Activated B cell treated with CpG ODN at 0.5 μM for 24 hours (primary cell): ENCODE data around the gene GHR. TPM values are rescaled to one million over a fixed set of nuclear protein-coding genes. Genes with fewer than 3 reads are reported as not detected.

ENCODE experiments used
- ATAC-seq: fragments of 200-7000 bp; cut with Tn5 transposase; one replicate; pipeline ENCODE4 v1.10.0; 2021; ENCODE audit warnings: low read depth, mild to moderate bottlenecking, moderate library complexity
- CTCF ChIA-PET: fragments of 350-600 bp; sonication (Branson Sonifier 250); formaldehyde crosslinking; loops from one replicate; lab custom pipeline; 2021; ENCODE audit warnings: antibody characterized with exemption; lab: Charles Lee
- POLR2A ChIA-PET: fragments of 350-600 bp; sonication (Branson Sonifier 250); formaldehyde crosslinking; loops from one replicate; lab custom pipeline; 2021; ENCODE audit warnings: antibody characterized with exemption; lab: Charles Lee
- DNase-seq: peaks from one replicate; pipeline ENCODE4 v3.0.0; 2022
- H3K27ac Mint-ChIP-seq: one replicate; pipeline ENCODE4 v1.8.0; 2020; ENCODE audit warnings: mixed read lengths
- H3K27me3 Mint-ChIP-seq: one replicate; pipeline ENCODE4 v1.8.0; 2021; ENCODE audit warnings: mixed read lengths
- H3K36me3 Mint-ChIP-seq: one replicate; pipeline ENCODE4 v1.8.0; 2021; ENCODE audit warnings: low read depth, mixed read lengths
- H3K4me1 Mint-ChIP-seq: one replicate; pipeline ENCODE4 v1.8.0; 2021; ENCODE audit warnings: mixed read lengths
- H3K4me3 Mint-ChIP-seq: one replicate; pipeline ENCODE4 v1.8.0; 2020; ENCODE audit warnings: mild to moderate bottlenecking, mixed read lengths
- H3K9me3 Mint-ChIP-seq: one replicate; pipeline ENCODE4 v1.8.0; 2020; ENCODE audit warnings: mixed read lengths
- CTCF ChIP-seq: fragments of 200-600 bp; IDR thresholded peaks from one replicate; pipeline ENCODE4 v1.8.0; 2022; ENCODE audit warnings: antibody characterized with exemption, mild to moderate bottlenecking
- intact Hi-C: fragments of 100-400 bp; cut with micrococcal nuclease; formaldehyde crosslinking; loops from one replicate; pipeline ENCODE4 v1.15.1; 2024
- total RNA-seq: library from RNA; stranded (reverse); gene quantifications from 2 replicates; pipeline ENCODE4 v1.2.3, GENCODE V29; 2022

Gene GHR
- total RNA-seq, 1 donor from 2014 or later, result not detected

GRCh38 chr5:42740920-42741319 is 317.7 kb downstream of the GHR start:
- Mint-ChIP-seq H3K27me3 (no peaks in the 10 kb centered on the region), H3K4me1 (no peaks in the 10 kb centered on the region), H3K4me3 (no peak overlapping the region), H3K9me3 (no peaks in the 10 kb centered on the region), H3K27ac (no peak overlapping the region), H3K36me3 (no peaks in the 10 kb centered on the region)
- POLR2A ChIA-PET, result no interaction called here
- DNase-seq (no peak), ATAC-seq (no peak)
- intact Hi-C loops, result no loop called here
- no peak for TF ChIP-seq CTCF
- CTCF ChIA-PET, result no interaction called here

- ChIA-PET POLR2A (no interaction called here), CTCF (no interaction called here)
- intact Hi-C loops, result no loop called here
- H3K27me3 Mint-ChIP-seq, result no peaks in the 10 kb centered on the region
- H3K4me3 Mint-ChIP-seq, result no peak overlapping the region
- DNase-seq (no peak), ATAC-seq (no peak)
- H3K36me3 Mint-ChIP-seq, result no peaks in the 10 kb centered on the region
- H3K4me1 Mint-ChIP-seq, result no peaks in the 10 kb centered on the region
- no peak for TF ChIP-seq CTCF
- no peaks in the 10 kb centered on the region for H3K9me3 Mint-ChIP-seq
- no peak overlapping the region for H3K27ac Mint-ChIP-seq
Observed at GRCh38 chr5:42745426-42745825, 322.2 kb downstream of the GHR start.

- ATAC-seq, result no peak
Observed at GRCh38 chr5:42745856-42746255, 322.6 kb downstream of the GHR start.

GRCh38 chr5:42749020-42749419 is 325.8 kb downstream of the GHR start:
- Mint-ChIP-seq H3K36me3 (no peaks in the 10 kb centered on the region), H3K4me3 (no peak overlapping the region), H3K27ac (no peak overlapping the region), H3K27me3 (no peaks in the 10 kb centered on the region), H3K4me1 (no peaks in the 10 kb centered on the region), H3K9me3 (no peaks in the 10 kb centered on the region)
- ChIA-PET CTCF (no interaction called here), POLR2A (no interaction called here)
- TF ChIP-seq CTCF, result no peak
- ATAC-seq (no peak), DNase-seq (no peak)
- intact Hi-C loops, result no loop called here

More at GRCh38 chr5:42745856-42746255, 322.6 kb downstream of the GHR start:
- Mint-ChIP-seq H3K4me3 (no peak overlapping the region), H3K4me1 (no peaks in the 10 kb centered on the region), H3K27ac (no peak overlapping the region), H3K27me3 (no peaks in the 10 kb centered on the region), H3K9me3 (no peaks in the 10 kb centered on the region), H3K36me3 (no peaks in the 10 kb centered on the region)
- ChIA-PET POLR2A (no interaction called here), CTCF (no interaction called here)
- DNase-seq, result no peak
- intact Hi-C loops, result no loop called here
- TF ChIP-seq CTCF, result no peak

GRCh38 chr5:42750507-42750906 is 327.3 kb downstream of the GHR start:
- no peak overlapping the region for H3K27ac Mint-ChIP-seq
- intact Hi-C loops, result no loop called here
- POLR2A ChIA-PET, result no interaction called here
- TF ChIP-seq CTCF, result no peak
- ATAC-seq, result no peak
- H3K4me3 Mint-ChIP-seq, result no peak overlapping the region
- no peaks in the 10 kb centered on the region for H3K4me1 Mint-ChIP-seq
- no peaks in the 10 kb centered on the region for H3K27me3 Mint-ChIP-seq
- DNase-seq, result no peak
- H3K9me3 Mint-ChIP-seq, result no peaks in the 10 kb centered on the region
- H3K36me3 Mint-ChIP-seq, result no peaks in the 10 kb centered on the region
- CTCF ChIA-PET, result no interaction called here
